HL-60 (cell line): ENCODE data around the gene TMEM79.

Experiments used
- GABPA ChIP-seq: IDR thresholded peaks from 2 replicates; pipeline ENCODE4 v1.6.1; 2012; ENCODE audit warnings: low read depth
- POLR2AphosphoS5 ChIP-seq: IDR thresholded peaks from 2 replicates; pipeline ENCODE4 v1.6.1; 2012; ENCODE audit warnings: low read depth
- SPI1 ChIP-seq: IDR thresholded peaks from 2 replicates; pipeline ENCODE4 v1.6.1; 2012; ENCODE audit warnings: low read depth, mild to moderate bottlenecking, borderline replicate concordance
- TF ChIP-seq, protein P1 (sequence below): IDR thresholded peaks from one replicate; pipeline ENCODE4 v1.5.1; 2011; ENCODE audit warnings: low read length, control low read depth, inconsistent platforms; ENCODE audit not compliant: insufficient read depth
- TF ChIP-seq, protein P2 (sequence below): IDR thresholded peaks from 2 replicates; pipeline ENCODE4 v1.6.1; 2012; ENCODE audit warnings: low read depth; ENCODE audit not compliant: insufficient replicate concordance

- TF ChIP-seq, protein P1, sequence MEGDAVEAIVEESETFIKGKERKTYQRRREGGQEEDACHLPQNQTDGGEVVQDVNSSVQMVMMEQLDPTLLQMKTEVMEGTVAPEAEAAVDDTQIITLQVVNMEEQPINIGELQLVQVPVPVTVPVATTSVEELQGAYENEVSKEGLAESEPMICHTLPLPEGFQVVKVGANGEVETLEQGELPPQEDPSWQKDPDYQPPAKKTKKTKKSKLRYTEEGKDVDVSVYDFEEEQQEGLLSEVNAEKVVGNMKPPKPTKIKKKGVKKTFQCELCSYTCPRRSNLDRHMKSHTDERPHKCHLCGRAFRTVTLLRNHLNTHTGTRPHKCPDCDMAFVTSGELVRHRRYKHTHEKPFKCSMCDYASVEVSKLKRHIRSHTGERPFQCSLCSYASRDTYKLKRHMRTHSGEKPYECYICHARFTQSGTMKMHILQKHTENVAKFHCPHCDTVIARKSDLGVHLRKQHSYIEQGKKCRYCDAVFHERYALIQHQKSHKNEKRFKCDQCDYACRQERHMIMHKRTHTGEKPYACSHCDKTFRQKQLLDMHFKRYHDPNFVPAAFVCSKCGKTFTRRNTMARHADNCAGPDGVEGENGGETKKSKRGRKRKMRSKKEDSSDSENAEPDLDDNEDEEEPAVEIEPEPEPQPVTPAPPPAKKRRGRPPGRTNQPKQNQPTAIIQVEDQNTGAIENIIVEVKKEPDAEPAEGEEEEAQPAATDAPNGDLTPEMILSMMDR, result no peak
- TF ChIP-seq, protein P2, sequence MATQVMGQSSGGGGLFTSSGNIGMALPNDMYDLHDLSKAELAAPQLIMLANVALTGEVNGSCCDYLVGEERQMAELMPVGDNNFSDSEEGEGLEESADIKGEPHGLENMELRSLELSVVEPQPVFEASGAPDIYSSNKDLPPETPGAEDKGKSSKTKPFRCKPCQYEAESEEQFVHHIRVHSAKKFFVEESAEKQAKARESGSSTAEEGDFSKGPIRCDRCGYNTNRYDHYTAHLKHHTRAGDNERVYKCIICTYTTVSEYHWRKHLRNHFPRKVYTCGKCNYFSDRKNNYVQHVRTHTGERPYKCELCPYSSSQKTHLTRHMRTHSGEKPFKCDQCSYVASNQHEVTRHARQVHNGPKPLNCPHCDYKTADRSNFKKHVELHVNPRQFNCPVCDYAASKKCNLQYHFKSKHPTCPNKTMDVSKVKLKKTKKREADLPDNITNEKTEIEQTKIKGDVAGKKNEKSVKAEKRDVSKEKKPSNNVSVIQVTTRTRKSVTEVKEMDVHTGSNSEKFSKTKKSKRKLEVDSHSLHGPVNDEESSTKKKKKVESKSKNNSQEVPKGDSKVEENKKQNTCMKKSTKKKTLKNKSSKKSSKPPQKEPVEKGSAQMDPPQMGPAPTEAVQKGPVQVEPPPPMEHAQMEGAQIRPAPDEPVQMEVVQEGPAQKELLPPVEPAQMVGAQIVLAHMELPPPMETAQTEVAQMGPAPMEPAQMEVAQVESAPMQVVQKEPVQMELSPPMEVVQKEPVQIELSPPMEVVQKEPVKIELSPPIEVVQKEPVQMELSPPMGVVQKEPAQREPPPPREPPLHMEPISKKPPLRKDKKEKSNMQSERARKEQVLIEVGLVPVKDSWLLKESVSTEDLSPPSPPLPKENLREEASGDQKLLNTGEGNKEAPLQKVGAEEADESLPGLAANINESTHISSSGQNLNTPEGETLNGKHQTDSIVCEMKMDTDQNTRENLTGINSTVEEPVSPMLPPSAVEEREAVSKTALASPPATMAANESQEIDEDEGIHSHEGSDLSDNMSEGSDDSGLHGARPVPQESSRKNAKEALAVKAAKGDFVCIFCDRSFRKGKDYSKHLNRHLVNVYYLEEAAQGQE, result no peak
- TF ChIP-seq POLR2AphosphoS5 (no peak), GABPA (no peak), SPI1 (no peak)
Measured at GRCh38 chr1:156257711-156258110, 26.4 kb upstream of the TMEM79 start.
